IMR-90 (cell line): Measurements from ENCODE around the gene DPEP1. TPM values are rescaled to one million over a fixed set of nuclear protein-coding genes. Genes with fewer than 3 reads are reported as not detected.
"Not testable (repeated sequence)": the region's sequence is repeated elsewhere in the genome, so short reads cannot be mapped to it uniquely, and the experiment has no call there.

Source experiments
- ATAC-seq: fragments of 200-7000 bp; cut with Tn5 transposase; 2 replicates; pipeline ENCODE4 v1.9.1; 2020; ENCODE audit warnings: low read depth, mild to moderate bottlenecking, moderate library complexity
- BruUV-seq: library from RNA; stranded (reverse); fragments of 400-500 nt; replicated peaks from 2 replicates; lab custom pipeline; 2021; lab: Mats Ljungman, UMichigan
- CTCF ChIA-PET: fragments of 300-600 bp; formaldehyde crosslinking; extraction: SDS; loops from one replicate; lab custom pipeline; 2021; ENCODE audit warnings: antibody characterized with exemption; lab: Yijun Ruan, JAX
- POLR2A ChIA-PET: fragments of 300-600 bp; sonication (Branson Sonifier 250); formaldehyde crosslinking; loops from one replicate; lab custom pipeline; 2022; ENCODE audit warnings: antibody characterized with exemption; ENCODE audit not compliant: unreplicated experiment; lab: Charles Lee
- DNase-seq: peaks from one replicate; pipeline ENCODE4 v3.0.0; 2013
- H2AFZ ChIP-seq: replicated peaks from 2 replicates; pipeline ENCODE3; 2013; ENCODE audit warnings: low read length, mild to moderate bottlenecking; ENCODE audit not compliant: poor library complexity
- H2AK5ac ChIP-seq: 2 replicates; pipeline ENCODE4 v1.6.1; 2013; ENCODE audit warnings: low read depth, low read length, inconsistent platforms
- H2AK9ac ChIP-seq: replicated peaks from 2 replicates; pipeline ENCODE3; 2013; ENCODE audit warnings: mild to moderate bottlenecking, low read depth, low read length, moderate library complexity; ENCODE audit not compliant: poor library complexity
- H2BK120ac ChIP-seq: 2 replicates; pipeline ENCODE4 v1.6.1; 2013; ENCODE audit warnings: low read depth, low read length, inconsistent platforms
- H2BK15ac ChIP-seq: 3 replicates; pipeline ENCODE4 v1.6.1; 2013; ENCODE audit warnings: low read depth, low read length, inconsistent platforms
- H2BK20ac ChIP-seq: 2 replicates; pipeline ENCODE4 v1.6.1; 2013; ENCODE audit warnings: low read depth, mild to moderate bottlenecking, inconsistent platforms, low read length, moderate library complexity
- H2BK5ac ChIP-seq: 2 replicates; pipeline ENCODE4 v1.6.1; 2013; ENCODE audit warnings: mild to moderate bottlenecking, low read depth, low read length, inconsistent platforms; ENCODE audit not compliant: poor library complexity, severe bottlenecking
- H3K14ac ChIP-seq: replicated peaks from 2 replicates; pipeline ENCODE4 v1.6.1; 2013; ENCODE audit warnings: low read depth, low read length, inconsistent platforms
- H3K18ac ChIP-seq: 2 replicates; pipeline ENCODE4 v1.6.1; 2013; ENCODE audit warnings: low read depth, low read length, control low read depth
- H3K23ac ChIP-seq: 2 replicates; pipeline ENCODE4 v1.6.1; 2013; ENCODE audit warnings: low read depth, low read length, inconsistent platforms
- H3K27ac ChIP-seq: 2 replicates; pipeline ENCODE4 v1.5.1; 2013; ENCODE audit warnings: mild to moderate bottlenecking, control low read depth, low read length; ENCODE audit not compliant: insufficient read depth
- H3K27me3 ChIP-seq: 2 replicates; pipeline ENCODE4 v1.6.1; 2013; ENCODE audit warnings: low read length; ENCODE audit not compliant: control insufficient read depth, insufficient read depth
- H3K36me3 ChIP-seq: 2 replicates; pipeline ENCODE4 v1.6.1; 2013; ENCODE audit warnings: low read length, mixed read lengths; ENCODE audit not compliant: control insufficient read depth, insufficient read depth
- H3K4ac ChIP-seq: 2 replicates; pipeline ENCODE4 v1.6.1; 2013; ENCODE audit warnings: low read depth, low read length, inconsistent platforms
- H3K4me1 ChIP-seq: 2 replicates; pipeline ENCODE4 v1.6.1; 2013; ENCODE audit warnings: low read length, mixed read lengths; ENCODE audit not compliant: control insufficient read depth, insufficient read depth
- H3K4me2 ChIP-seq: 2 replicates; pipeline ENCODE4 v1.6.1; 2013; ENCODE audit warnings: low read depth, mild to moderate bottlenecking, control low read depth, low read length, moderate library complexity
- H3K4me3 ChIP-seq: 2 replicates; pipeline ENCODE4 v1.5.1; 2013; ENCODE audit warnings: low read depth, mild to moderate bottlenecking, control low read depth, low read length, moderate library complexity; ENCODE audit not compliant: insufficient read depth
- H3K56ac ChIP-seq: 2 replicates; pipeline ENCODE4 v1.6.1; 2013; ENCODE audit warnings: low read length, inconsistent platforms; ENCODE audit not compliant: insufficient read depth; ENCODE audit errors: extremely low read depth
- H3K79me1 ChIP-seq, 2 experiments: 2 replicates each; pipeline ENCODE4 v1.6.1; 2013; ENCODE audit warnings: low read length in 2 of 2, inconsistent platforms in 1 of 2, low read depth in 1 of 2
- H3K9ac ChIP-seq: 2 replicates; pipeline ENCODE4 v1.6.1; 2013; ENCODE audit warnings: low read depth, low read length, control low read depth
- H3K9me1 ChIP-seq: 2 replicates; pipeline ENCODE4 v1.6.1; 2013; ENCODE audit warnings: low read length, inconsistent platforms; ENCODE audit not compliant: insufficient read depth
- H3K9me3 ChIP-seq: 2 replicates; pipeline ENCODE4 v1.6.1; 2013; ENCODE audit warnings: low read length; ENCODE audit not compliant: control insufficient read depth, insufficient read depth
- H4K20me1 ChIP-seq: 2 replicates; pipeline ENCODE4 v1.6.1; 2013; ENCODE audit warnings: low read length, inconsistent platforms; ENCODE audit not compliant: insufficient read depth
- H4K5ac ChIP-seq: 2 replicates; pipeline ENCODE4 v1.6.1; 2013; ENCODE audit warnings: mild to moderate bottlenecking, low read depth, low read length, control low read depth
- H4K8ac ChIP-seq, 2 experiments: 2 replicates each; pipeline ENCODE4 v1.6.1; 2013; ENCODE audit warnings: low read depth in 2 of 2, low read length in 2 of 2, control low read depth in 1 of 2, inconsistent platforms in 1 of 2
- H4K91ac ChIP-seq: 2 replicates; pipeline ENCODE4 v1.6.1; 2013; ENCODE audit warnings: low read depth, low read length, inconsistent platforms; ENCODE audit not compliant: insufficient read depth
- BHLHE40 ChIP-seq: fragments of 150-350 bp; IDR thresholded peaks from 2 replicates; pipeline ENCODE4 v1.6.1; 2016; ENCODE audit warnings: mild to moderate bottlenecking, low read depth, low read length
- MAFK ChIP-seq: IDR thresholded peaks from 2 replicates; pipeline ENCODE4 v1.6.1; 2012; ENCODE audit warnings: low read depth, low read length, improper control_type of control experiment
- NFE2L2 ChIP-seq: fragments of 150-350 bp; IDR thresholded peaks from 2 replicates; pipeline ENCODE4 v1.6.1; 2016; ENCODE audit warnings: low read depth, mild to moderate bottlenecking, low read length
- WGBS, 2 experiments: methylation state at CpG; one replicate each; pipeline versions ENCODE4 v1.1.5 to v1.1.7; 2013; ENCODE audit warnings: missing lambda C conversion rate in 2 of 2; ENCODE audit not compliant: insufficient read length in 1 of 2; ENCODE audit errors: extremely low coverage in 2 of 2; 5-methylcytosine and 5-hydroxymethylcytosine counted together
- dilution Hi-C: fragments of 300-500 bp; cut with HindIII; formaldehyde crosslinking; loops from one replicate; pipeline ENCODE4 v1.14.3; 2018; ENCODE audit warnings: low sequenced_read_pairs; ENCODE audit not compliant: unreplicated experiment
- in situ Hi-C: fragments of 300-500 bp; cut with MboI; formaldehyde crosslinking; loops from 3 replicates; pipeline ENCODE4 v1.14.3; 2019; ENCODE audit warnings: low sequenced_read_pairs, inconsistent platforms, mixed read lengths
- intact Hi-C: fragments of 100-400 bp; cut with micrococcal nuclease; formaldehyde crosslinking; loops from 2 replicates; pipeline ENCODE4 v1.10.0; 2022
- polyA plus RNA-seq, 3 experiments: library from polyadenylated mRNA; depleted of rRNA; stranded (reverse); fragments of >200 nt; gene quantifications; 2 replicates each; pipeline ENCODE4 v1.2.3, GENCODE V29; 2012; ENCODE audit warnings: low replicate concordance in 1 of 3
- total RNA-seq: library from RNA; depleted of rRNA; stranded (reverse); fragments of >200 nt; gene quantifications from 2 replicates; pipeline ENCODE4 v1.2.3, GENCODE V29; 2012

Gene DPEP1
- total and polyA plus RNA-seq, 2 of the 4 experiments (the other 2 are of a cell fraction): not detected

DNA sequence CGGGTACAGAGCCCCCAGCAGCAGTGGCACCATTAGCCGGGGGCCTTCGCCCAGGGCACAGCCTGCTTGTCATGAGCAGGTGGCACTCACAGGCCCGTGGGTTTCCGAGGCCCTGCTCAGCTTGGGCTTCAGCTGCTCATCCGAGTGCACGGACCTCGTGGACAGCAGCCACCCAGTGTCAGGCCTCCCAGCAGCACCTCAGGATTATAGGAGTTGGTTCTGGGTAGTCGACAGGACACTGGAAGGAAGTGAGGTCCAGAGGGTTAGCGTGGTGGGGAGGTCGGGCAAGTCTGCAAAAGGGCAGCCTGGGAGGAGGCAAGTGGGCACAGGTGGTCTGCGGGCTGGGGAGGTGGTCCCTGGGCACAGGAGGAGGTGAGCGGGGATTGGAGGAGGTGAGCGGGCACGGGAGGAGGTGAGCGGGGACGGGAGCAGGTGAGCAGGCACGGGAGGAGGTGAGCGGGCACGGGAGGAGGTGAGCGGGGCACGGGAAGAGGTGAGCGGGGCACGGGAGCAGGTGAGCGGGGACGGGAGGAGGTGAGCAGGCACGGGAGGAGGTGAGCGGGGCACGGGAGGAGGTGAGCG, 43.0 kb upstream of the DPEP1 start:
- ChIA-PET CTCF (no interaction called here), POLR2A (no interaction called here)
- H2BK120ac ChIP-seq: no peak overlapping the region
- H3K27ac ChIP-seq: no peak overlapping the region
- H2BK20ac ChIP-seq: no peak overlapping the region
- no peak overlapping the region for H3K4me2 ChIP-seq
- H4K8ac ChIP-seq: no peak overlapping the region
- BruUV-seq: no TSS peak
- H3K14ac ChIP-seq: no peak overlapping the region
- DNase-seq (no peak), ATAC-seq (no peak)
- no peak overlapping the region for H2AFZ ChIP-seq
- H4K91ac ChIP-seq: no peak overlapping the region
- peaks cover 0 to 7% of the 10 kb centered on the region in 2 experiments; a peak in 2 of 4 replicates for H3K79me1 ChIP-seq
- no peak overlapping the region for H3K4ac ChIP-seq
- H3K4me3 ChIP-seq: no peak overlapping the region
- no peak overlapping the region for H3K18ac ChIP-seq
- peaks cover 23% of the 10 kb centered on the region for H3K4me1 ChIP-seq
- no peak overlapping the region for H2BK15ac ChIP-seq
- H3K23ac ChIP-seq: no peak overlapping the region
- H3K9me3 ChIP-seq: no peaks in the 10 kb centered on the region
- H2AK5ac ChIP-seq: 0 out of 2 replicates have a peak overlapping the region, but pooled peaks have one; percentile 21
- intact Hi-C loops (no loop called here), in situ Hi-C loops (loop anchor here (5.0 kb wide), 1 partner anchor 72 kb away; no protein-coding TSS in a partner anchor), dilution Hi-C loops (no loop called here)
- H4K20me1 ChIP-seq: peaks cover 12% of the 10 kb centered on the region
- no peak for TF ChIP-seq MAFK
- no peak for TF ChIP-seq NFE2L2
- TF ChIP-seq BHLHE40: no peak
- H3K9me1 ChIP-seq: no peaks in the 10 kb centered on the region
- no peak overlapping the region for H3K56ac ChIP-seq
- no peak overlapping the region for H4K5ac ChIP-seq
- no peak overlapping the region for H2AK9ac ChIP-seq
- WGBS, 2 experiments: 85% methylated on average over 13 of the region's 30 CpGs; no CpG with 5 or more reads in 1 of the 2 experiments
- peaks cover 4% of the 10 kb centered on the region; the same call in 1 of the 2 replicates for H3K27me3 ChIP-seq
- H3K36me3 ChIP-seq: no peaks in the 10 kb centered on the region
- H2BK5ac ChIP-seq: no peak overlapping the region
- H3K9ac ChIP-seq: no peak overlapping the region

DNA sequence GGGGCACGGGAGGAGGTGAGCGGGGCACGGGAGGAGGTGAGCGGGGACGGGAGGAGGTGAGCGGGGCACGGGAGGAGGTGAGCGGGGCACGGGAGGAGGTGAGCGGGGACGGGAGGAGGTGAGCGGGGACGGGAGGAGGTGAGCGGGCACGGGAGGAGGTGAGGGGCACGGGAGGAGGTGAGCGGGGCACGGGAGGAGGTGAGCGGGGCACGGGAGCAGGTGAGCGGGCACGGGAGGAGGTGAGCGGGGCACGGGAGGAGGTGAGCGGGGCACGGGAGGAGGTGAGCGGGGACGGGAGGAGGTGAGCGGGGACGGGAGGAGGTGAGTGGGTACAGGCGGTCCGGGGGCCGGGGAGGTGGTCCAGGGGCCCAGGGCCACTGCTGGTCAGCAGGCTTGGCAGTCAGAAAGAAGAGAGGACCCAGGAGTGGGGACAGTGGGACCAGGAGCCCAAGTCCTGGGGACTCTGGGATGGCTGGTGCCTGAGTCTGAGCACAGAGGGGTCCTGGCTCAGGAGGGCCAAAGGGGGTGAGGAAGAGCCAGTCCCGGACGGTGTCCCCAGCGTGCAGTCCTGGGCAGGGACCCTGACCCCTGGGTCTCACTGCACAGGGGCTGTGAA, 42.4 kb upstream of the DPEP1 start:
- H3K9me3 ChIP-seq, H4K5ac ChIP-seq, POLR2A ChIA-PET, H3K27me3 ChIP-seq, intact Hi-C loops, H3K27ac ChIP-seq, H4K8ac ChIP-seq, H3K23ac ChIP-seq, H3K14ac ChIP-seq, H2AFZ ChIP-seq, H3K4ac ChIP-seq, H3K4me3 ChIP-seq, H3K9me1 ChIP-seq, BruUV-seq, dilution Hi-C loops, H2BK20ac ChIP-seq, H2BK15ac ChIP-seq, H3K18ac ChIP-seq, DNase-seq, H2BK5ac ChIP-seq, H3K9ac ChIP-seq, CTCF ChIA-PET, H3K4me2 ChIP-seq, H3K79me1 ChIP-seq, ATAC-seq, H4K20me1 ChIP-seq, H3K36me3 ChIP-seq, H3K56ac ChIP-seq: not testable (repeated sequence)
- Histone ChIP-seq H2BK120ac (0 out of 2 replicates have a peak overlapping the region, but pooled peaks have one; percentile 8), H3K4me1 (peaks cover 17% of the 10 kb centered on the region), H2AK9ac (peak overlapping the region; percentile 72), H4K91ac (peak overlapping the region; percentile 37; the same call in 1 of the 2 replicates), H2AK5ac (peak overlapping the region; percentile 23; the same call in 1 of the 2 replicates)
- in situ Hi-C loops: loop anchor here (5.0 kb wide), 1 partner anchor 71 kb away; no protein-coding TSS in a partner anchor
- WGBS, 2 experiments: 87% methylated on average over 13 of the region's 36 CpGs; no CpG with 5 or more reads in 1 of the 2 experiments
